ENCODE measurements around the gene SWAP70.
A peak's percentile ranks its signal among the peaks of the same experiment; 100 is the strongest.

Gene SWAP70

DNA sequence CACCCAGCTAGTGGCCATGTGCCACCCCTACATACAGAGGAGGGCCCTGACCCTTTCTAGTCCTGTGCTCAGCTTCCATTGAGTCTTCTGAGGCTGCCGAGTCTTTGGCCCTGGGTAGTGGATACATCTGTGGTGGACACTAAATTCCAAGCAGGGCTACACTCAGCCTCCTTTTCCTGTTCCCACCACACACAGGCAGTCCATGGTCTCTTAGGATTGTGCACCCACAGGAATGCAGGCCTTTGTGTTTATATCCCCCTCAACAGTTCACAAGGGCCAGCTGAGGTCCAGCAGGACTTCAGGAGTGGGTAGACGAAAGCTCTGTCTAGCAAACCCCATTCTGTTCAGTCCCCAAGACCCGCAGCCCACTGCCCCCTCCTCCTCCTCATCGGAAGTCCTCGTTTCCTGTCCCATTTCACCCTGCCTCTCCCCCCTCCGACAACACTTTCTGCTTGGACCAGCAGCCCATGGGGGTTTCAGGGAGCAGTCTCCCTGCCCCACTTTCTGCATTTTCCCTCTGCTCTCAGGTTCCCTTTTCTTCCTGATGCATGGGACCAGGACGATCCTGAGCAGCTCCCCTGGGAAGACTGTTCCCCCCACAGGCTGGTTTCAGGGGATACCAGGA is 91.8 kb downstream of the SWAP70 start:
- Histone ChIP-seq H3K9ac (ENCODE audit: low read length) (no peak overlapping the region), H4K8ac (ENCODE audit: low read depth, low read length) (no peak overlapping the region), H3K9me3 (ENCODE audit: insufficient read depth, low read depth, low read length) (no peaks in the 10 kb centered on the region), H2BK120ac (ENCODE audit: insufficient read depth, low read length, poor library complexity) (peak overlapping the region; percentile 30), H3K14ac (ENCODE audit: low read length) (peak overlapping the region; percentile 20), H3K79me2 (ENCODE audit: control insufficient read depth, insufficient read depth, low read length, poor library complexity) (peaks cover 8% of the 10 kb centered on the region), H4K12ac (ENCODE audit: low read depth, low read length) (no peak overlapping the region), H3K4me2 (ENCODE audit: low read length) (no peak overlapping the region), H2BK5ac (ENCODE audit: low read depth, low read length, poor library complexity) (no peak overlapping the region), H3K18ac (ENCODE audit: low read length) (peak overlapping the region; percentile 29), H3K4me3 (ENCODE audit: low read depth, low read length) (no peak overlapping the region), H3K23ac (ENCODE audit: low read length) (no peak overlapping the region), H3K27me3 (ENCODE audit: insufficient read depth, low read length) (no peaks in the 10 kb centered on the region), H3K27ac (ENCODE audit: low read depth, low read length) (no peak overlapping the region), H4K91ac (ENCODE audit: low read depth, low read length) (peak overlapping the region; percentile 32), H2AFZ (ENCODE audit: insufficient read depth, low read length, poor library complexity) (no peak overlapping the region), H3K79me1 (ENCODE audit: low read length) (peaks cover 32% of the 10 kb centered on the region), H3K36me3 (ENCODE audit: control insufficient read depth in 1 of 2, insufficient read depth in 2 of 2, low read length in 2 of 2) (peaks cover 0 to 2% of the 10 kb centered on the region in 2 experiments), H2AK5ac (ENCODE audit: low read length) (peak overlapping the region; percentile 22), H3K4me1 (ENCODE audit: control insufficient read depth in 1 of 2, insufficient read depth in 2 of 2, low read length in 2 of 2) (peaks cover 31 to 34% of the 10 kb centered on the region in 2 experiments), H2BK12ac (ENCODE audit: low read length) (peak overlapping the region; percentile 37), H3K4ac (ENCODE audit: low read depth, low read length) (no peak overlapping the region)
- no CpG with 5 or more reads among the region's 7 CpGs for WGBS (ENCODE audit: extremely low coverage, insufficient coverage, insufficient read length)
- DNase-seq = no peak

DNA sequence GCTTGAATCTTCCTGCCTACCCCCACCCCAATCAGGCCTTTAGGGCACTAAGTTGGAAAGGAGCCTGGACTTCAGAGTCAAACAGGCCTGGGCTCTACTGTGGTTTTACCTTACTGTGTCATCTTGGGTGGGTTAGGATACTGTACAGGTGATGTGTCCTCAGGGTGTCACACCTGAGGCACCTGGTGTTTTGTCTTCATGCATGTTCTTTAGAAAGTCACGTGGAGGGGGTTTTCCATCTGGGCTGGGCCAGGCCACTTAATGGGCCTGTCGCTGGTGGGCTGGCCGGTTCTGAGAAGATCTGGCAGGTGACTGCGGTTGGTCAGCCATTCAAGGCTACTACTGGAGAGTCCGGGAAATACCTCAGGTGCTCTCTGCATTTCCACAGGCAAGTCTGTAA is 92.6 kb downstream of the SWAP70 start:
- no peak overlapping the region for H2BK12ac ChIP-seq (ENCODE audit: low read length)
- peak overlapping the region; percentile 16 for H2BK5ac ChIP-seq (ENCODE audit: low read depth, low read length, poor library complexity)
- H4K91ac ChIP-seq (ENCODE audit: low read depth, low read length) = no peak overlapping the region
- H3K18ac ChIP-seq (ENCODE audit: low read length) = no peak overlapping the region
- H3K23ac ChIP-seq (ENCODE audit: low read length) = no peak overlapping the region
- H2AFZ ChIP-seq (ENCODE audit: insufficient read depth, low read length, poor library complexity) = no peak overlapping the region
- H3K9me3 ChIP-seq (ENCODE audit: insufficient read depth, low read depth, low read length) = no peaks in the 10 kb centered on the region
- H3K27me3 ChIP-seq (ENCODE audit: insufficient read depth, low read length) = no peaks in the 10 kb centered on the region
- H2BK120ac ChIP-seq (ENCODE audit: insufficient read depth, low read length, poor library complexity) = no peak overlapping the region
- peak overlapping the region; percentile 4 for H3K27ac ChIP-seq (ENCODE audit: low read depth, low read length)
- H3K36me3 ChIP-seq (ENCODE audit: control insufficient read depth in 1 of 2, insufficient read depth in 2 of 2, low read length in 2 of 2) = peaks cover 0 to 2% of the 10 kb centered on the region in 2 experiments
- peaks cover 31 to 35% of the 10 kb centered on the region in 2 experiments for H3K4me1 ChIP-seq (ENCODE audit: control insufficient read depth in 1 of 2, insufficient read depth in 2 of 2, low read length in 2 of 2)
- peak; percentile 57 to 61 for DNase-seq
- no CpG with 5 or more reads among the region's 5 CpGs for WGBS (ENCODE audit: extremely low coverage, insufficient coverage, insufficient read length)
- no peak overlapping the region for H3K4ac ChIP-seq (ENCODE audit: low read depth, low read length)
- H3K4me3 ChIP-seq (ENCODE audit: low read depth, low read length) = no peak overlapping the region
- peaks cover 8% of the 10 kb centered on the region for H3K79me2 ChIP-seq (ENCODE audit: control insufficient read depth, insufficient read depth, low read length, poor library complexity)
- no peak overlapping the region for H4K8ac ChIP-seq (ENCODE audit: low read depth, low read length)
- no peak overlapping the region for H4K12ac ChIP-seq (ENCODE audit: low read depth, low read length)
- H3K9ac ChIP-seq (ENCODE audit: low read length) = no peak overlapping the region
- no peak overlapping the region for H2AK5ac ChIP-seq (ENCODE audit: low read length)
- no peak overlapping the region for H3K14ac ChIP-seq (ENCODE audit: low read length)
- H3K4me2 ChIP-seq (ENCODE audit: low read length) = no peak overlapping the region
- peaks cover 32% of the 10 kb centered on the region for H3K79me1 ChIP-seq (ENCODE audit: low read length)

DNA sequence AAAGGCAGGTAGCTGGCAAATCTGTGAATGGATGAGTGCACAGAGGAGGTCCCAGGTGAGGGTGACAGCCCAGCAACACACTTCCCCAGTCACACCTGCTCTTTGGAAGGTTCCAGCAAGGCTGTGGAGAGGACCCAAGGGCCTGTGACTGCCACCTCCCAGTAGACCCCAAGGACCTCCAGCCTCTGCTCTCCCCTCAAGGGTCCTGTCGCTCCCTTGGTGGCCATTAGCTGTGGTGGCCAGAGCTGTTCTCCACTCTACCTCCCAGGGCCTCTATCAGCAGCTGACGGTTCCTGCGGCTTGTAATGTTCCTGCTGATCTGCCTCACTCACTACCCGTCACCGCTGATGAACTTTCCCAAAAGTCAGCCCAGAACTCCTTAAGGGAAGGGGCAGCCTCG is 93.0 kb downstream of the SWAP70 start:
- Histone ChIP-seq H3K4me2 (ENCODE audit: low read length) (no peak overlapping the region), H3K79me1 (ENCODE audit: low read length) (peaks cover 34% of the 10 kb centered on the region), H3K4me1 (ENCODE audit: control insufficient read depth in 1 of 2, insufficient read depth in 2 of 2, low read length in 2 of 2) (peaks cover 32 to 37% of the 10 kb centered on the region in 2 experiments), H3K4ac (ENCODE audit: low read depth, low read length) (no peak overlapping the region), H4K8ac (ENCODE audit: low read depth, low read length) (no peak overlapping the region), H4K91ac (ENCODE audit: low read depth, low read length) (peak overlapping the region; percentile 71), H2BK120ac (ENCODE audit: insufficient read depth, low read length, poor library complexity) (no peak overlapping the region), H3K27me3 (ENCODE audit: insufficient read depth, low read length) (no peaks in the 10 kb centered on the region), H3K23ac (ENCODE audit: low read length) (no peak overlapping the region), H3K14ac (ENCODE audit: low read length) (peak overlapping the region; percentile 25), H3K79me2 (ENCODE audit: control insufficient read depth, insufficient read depth, low read length, poor library complexity) (peaks cover 8% of the 10 kb centered on the region), H3K36me3 (ENCODE audit: control insufficient read depth in 1 of 2, insufficient read depth in 2 of 2, low read length in 2 of 2) (peaks cover 0 to 2% of the 10 kb centered on the region in 2 experiments), H3K9ac (ENCODE audit: low read length) (no peak overlapping the region), H4K12ac (ENCODE audit: low read depth, low read length) (no peak overlapping the region), H2BK5ac (ENCODE audit: low read depth, low read length, poor library complexity) (no peak overlapping the region), H3K4me3 (ENCODE audit: low read depth, low read length) (no peak overlapping the region), H2BK12ac (ENCODE audit: low read length) (peak overlapping the region; percentile 6), H3K27ac (ENCODE audit: low read depth, low read length) (peak overlapping the region; percentile 4), H3K18ac (ENCODE audit: low read length) (no peak overlapping the region), H2AK5ac (ENCODE audit: low read length) (peak overlapping the region; percentile 22), H2AFZ (ENCODE audit: insufficient read depth, low read length, poor library complexity) (no peak overlapping the region), H3K9me3 (ENCODE audit: insufficient read depth, low read depth, low read length) (no peaks in the 10 kb centered on the region)
- no CpG with 5 or more reads among the region's 6 CpGs for WGBS (ENCODE audit: extremely low coverage, insufficient coverage, insufficient read length)
- DNase-seq = no peak

DNA sequence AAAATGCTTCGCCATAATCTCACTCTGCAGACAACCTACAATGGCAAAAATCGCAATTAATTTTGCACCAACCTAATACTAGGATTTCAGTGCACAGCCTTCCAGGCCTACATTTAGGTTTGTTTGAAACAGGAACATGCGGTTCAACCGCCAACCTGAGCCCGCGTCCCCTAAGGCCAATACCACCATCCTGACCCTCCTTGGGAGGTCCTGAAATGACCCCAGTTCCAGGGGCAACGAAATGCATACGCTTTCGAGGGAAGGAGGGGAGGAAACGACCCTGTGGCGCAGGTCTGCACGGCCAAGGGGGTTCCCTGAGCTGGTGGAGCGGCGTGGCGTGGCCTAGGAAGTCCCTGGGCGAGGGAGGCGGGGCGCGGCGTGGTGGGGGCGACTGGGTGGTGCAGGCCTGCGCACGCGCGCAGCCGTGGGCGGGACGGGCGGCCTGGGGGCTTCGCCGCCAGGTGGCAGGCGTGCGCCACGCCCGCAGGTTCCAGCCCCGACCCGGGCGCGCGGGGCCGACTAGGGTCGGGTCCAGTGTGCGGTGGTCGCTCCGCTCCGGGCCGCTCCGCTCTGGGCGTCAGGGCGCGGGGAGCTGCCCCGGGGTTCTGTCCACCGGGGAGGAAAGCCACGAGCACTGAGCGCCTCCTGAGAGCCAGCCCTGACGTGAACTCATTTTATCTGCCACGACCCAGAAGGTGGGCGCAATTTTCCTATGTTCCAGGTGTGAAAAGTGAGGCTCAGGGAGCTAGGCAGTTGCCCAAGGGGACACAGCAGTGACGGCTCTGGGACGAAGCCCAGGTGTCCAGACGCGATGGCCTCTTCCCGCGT is 94.1 kb downstream of the SWAP70 start:
- Histone ChIP-seq H2AK5ac (ENCODE audit: low read length) (peak overlapping the region; percentile 3), H3K36me3 (ENCODE audit: control insufficient read depth in 1 of 2, insufficient read depth in 2 of 2, low read length in 2 of 2) (no peaks in the 10 kb centered on the region), H3K4me2 (ENCODE audit: low read length) (peak overlapping the region; percentile 56), H3K4me3 (ENCODE audit: low read depth, low read length) (peak overlapping the region; percentile 65), H3K27ac (ENCODE audit: low read depth, low read length) (peak overlapping the region; percentile 94), H2BK5ac (ENCODE audit: low read depth, low read length, poor library complexity) (peak overlapping the region; percentile 75), H3K4ac (ENCODE audit: low read depth, low read length) (peak overlapping the region; percentile 53), H4K8ac (ENCODE audit: low read depth, low read length) (peak overlapping the region; percentile 75), H3K79me2 (ENCODE audit: control insufficient read depth, insufficient read depth, low read length, poor library complexity) (peaks cover 9% of the 10 kb centered on the region), H2BK120ac (ENCODE audit: insufficient read depth, low read length, poor library complexity) (peak overlapping the region; percentile 98), H3K23ac (ENCODE audit: low read length) (no peak overlapping the region), H3K9ac (ENCODE audit: low read length) (peak overlapping the region; percentile 44), H3K4me1 (ENCODE audit: control insufficient read depth in 1 of 2, insufficient read depth in 2 of 2, low read length in 2 of 2) (peaks cover 38 to 43% of the 10 kb centered on the region in 2 experiments), H3K9me3 (ENCODE audit: insufficient read depth, low read depth, low read length) (no peaks in the 10 kb centered on the region), H3K79me1 (ENCODE audit: low read length) (peaks cover 36% of the 10 kb centered on the region), H2AFZ (ENCODE audit: insufficient read depth, low read length, poor library complexity) (peak overlapping the region; percentile 80), H3K14ac (ENCODE audit: low read length) (peak overlapping the region; percentile 94), H3K27me3 (ENCODE audit: insufficient read depth, low read length) (no peaks in the 10 kb centered on the region), H2BK12ac (ENCODE audit: low read length) (peak overlapping the region; percentile 76), H4K12ac (ENCODE audit: low read depth, low read length) (peak overlapping the region; percentile 72), H4K91ac (ENCODE audit: low read depth, low read length) (peak overlapping the region; percentile 97), H3K18ac (ENCODE audit: low read length) (peak overlapping the region; percentile 92)
- no CpG with 5 or more reads among the region's 64 CpGs for WGBS (ENCODE audit: extremely low coverage, insufficient coverage, insufficient read length)
- DNase-seq = peak; percentile 79 to 90
